ENCODE data around the gene ATP6V0A1.

GRCh38 chr17:42521666-42522262 lies 63.1 kb downstream of the ATP6V0A1 start:
- TF ChIP-seq CTCF (IDR thresholded peaks at IDR 0.05) (no peak), POLR2A (IDR thresholded peaks at IDR 0.05) (no peak), EP300 (IDR thresholded peaks at IDR 0.05; ENCODE audit: low read depth) (no peak), POLR2AphosphoS5 (IDR thresholded peaks at IDR 0.05) (no peak)
